ENCODE measurements around the gene FBLN1.
"Not testable (repeated sequence)": the region's sequence is repeated elsewhere in the genome, so short reads cannot be mapped to it uniquely, and the experiment has no call there.

FBLN1 gene

GRCh38 chr22:45528046-45528445 is 25.4 kb downstream of the FBLN1 start:
- no peak for DNase-seq

GRCh38 chr22:45529105-45529504 is 26.4 kb downstream of the FBLN1 start:
- DNase-seq, result no peak

- no peak for DNase-seq
Observed at GRCh38 chr22:45529971-45530575, 27.4 kb downstream of the FBLN1 start.

- no peak for DNase-seq
Observed at GRCh38 chr22:45531441-45532234, 29.0 kb downstream of the FBLN1 start.

GRCh38 chr22:45532235-45532631 is 29.6 kb downstream of the FBLN1 start:
- no peak for DNase-seq

- DNase-seq, result no peak
Observed at GRCh38 chr22:45533703-45534102, 31.0 kb downstream of the FBLN1 start.

- no peak for DNase-seq
Observed at GRCh38 chr22:45534339-45535192, 31.9 kb downstream of the FBLN1 start.

- DNase-seq, result no peak
Observed at GRCh38 chr22:45535290-45535689, 32.6 kb downstream of the FBLN1 start.

- not testable (repeated sequence) for DNase-seq
Observed at GRCh38 chr22:45535835-45536234, 33.2 kb downstream of the FBLN1 start.

- DNase-seq, result no peak
Observed at GRCh38 chr22:45537734-45538181, 35.1 kb downstream of the FBLN1 start.

GRCh38 chr22:45538281-45538680 is 35.6 kb downstream of the FBLN1 start:
- DNase-seq, result no peak

GRCh38 chr22:45540122-45540521 is 37.4 kb downstream of the FBLN1 start:
- DNase-seq, result no peak

- no peak for DNase-seq
Observed at GRCh38 chr22:45541382-45541979, 38.8 kb downstream of the FBLN1 start.

GRCh38 chr22:45542001-45542520 is 39.4 kb downstream of the FBLN1 start:
- no peak for DNase-seq

- not testable (repeated sequence) for DNase-seq
Observed at GRCh38 chr22:45542736-45543135, 40.1 kb downstream of the FBLN1 start.

GRCh38 chr22:45543243-45543642 is 40.6 kb downstream of the FBLN1 start:
- no peak for DNase-seq

- no peak for DNase-seq
Observed at GRCh38 chr22:45544588-45545170, 42.0 kb downstream of the FBLN1 start.

GRCh38 chr22:45546333-45547015 is 43.8 kb downstream of the FBLN1 start:
- no peak for DNase-seq

GRCh38 chr22:45547016-45547345 is 44.3 kb downstream of the FBLN1 start:
- no peak for DNase-seq

GRCh38 chr22:45547731-45548130 is 45.0 kb downstream of the FBLN1 start:
- no peak for DNase-seq

- DNase-seq, result no peak
Observed at GRCh38 chr22:45548247-45548840, 45.7 kb downstream of the FBLN1 start.
